ENCODE data around the gene TMEM229B.
"Not testable (repeated sequence)": the region's sequence is repeated elsewhere in the genome, so short reads cannot be mapped to it uniquely, and the experiment has no call there.

The TMEM229B gene

DNA sequence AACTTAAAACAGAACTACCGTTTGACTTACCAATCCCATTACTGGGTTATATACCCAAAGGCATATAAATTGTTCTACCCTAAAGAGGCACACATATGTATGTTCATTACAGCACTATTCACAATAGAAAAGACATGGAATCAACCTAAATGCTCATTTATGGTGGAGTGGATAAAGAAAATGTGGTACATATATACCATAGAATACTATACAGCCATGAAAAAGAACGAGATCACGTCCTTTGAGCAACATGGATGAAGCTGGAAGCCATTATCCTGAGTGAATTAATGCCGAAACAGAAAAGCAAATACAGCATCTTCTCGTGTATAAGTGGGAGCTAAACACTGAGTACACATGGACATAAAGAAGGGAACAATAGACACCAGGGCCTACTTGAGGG lies 31.8 kb downstream of the TMEM229B start:
- no peak for DNase-seq (ENCODE audit: low spot score)

DNA sequence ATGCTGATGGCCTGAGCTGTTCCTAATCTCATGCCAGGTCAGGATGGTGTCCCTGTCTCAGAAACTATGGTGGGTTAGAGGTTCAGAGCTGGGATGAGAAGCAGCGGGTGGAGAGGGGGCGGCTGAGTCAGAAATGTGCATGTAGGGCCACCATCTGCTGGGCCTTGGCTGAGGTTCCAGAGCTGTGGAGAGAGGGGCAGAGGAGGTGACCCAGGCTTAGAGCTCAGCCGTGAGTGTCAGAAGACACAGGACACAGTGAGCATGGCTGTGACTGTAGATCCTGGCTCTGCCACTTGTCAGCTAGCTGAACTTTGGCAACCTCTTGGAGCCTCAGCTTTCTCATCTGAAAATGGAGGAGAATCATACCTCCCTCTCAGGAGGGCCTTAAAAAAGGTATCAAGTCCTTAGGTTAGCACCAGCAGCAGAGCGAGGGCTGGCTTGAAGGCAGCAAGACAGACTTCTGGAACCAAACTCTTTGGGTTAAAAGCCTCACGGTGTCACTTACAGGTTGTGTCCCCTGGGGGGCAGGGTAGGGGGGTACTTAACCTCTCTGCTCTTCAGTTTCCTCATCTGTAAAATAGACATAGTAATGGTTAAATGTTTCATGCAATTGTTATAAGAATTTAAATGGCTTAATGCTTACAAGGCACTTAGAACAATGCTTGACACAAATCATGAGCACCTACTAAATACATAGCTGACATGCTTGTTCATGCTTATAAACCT lies 34.8 kb downstream of the TMEM229B start:
- no peak for DNase-seq (ENCODE audit: low spot score)

DNA sequence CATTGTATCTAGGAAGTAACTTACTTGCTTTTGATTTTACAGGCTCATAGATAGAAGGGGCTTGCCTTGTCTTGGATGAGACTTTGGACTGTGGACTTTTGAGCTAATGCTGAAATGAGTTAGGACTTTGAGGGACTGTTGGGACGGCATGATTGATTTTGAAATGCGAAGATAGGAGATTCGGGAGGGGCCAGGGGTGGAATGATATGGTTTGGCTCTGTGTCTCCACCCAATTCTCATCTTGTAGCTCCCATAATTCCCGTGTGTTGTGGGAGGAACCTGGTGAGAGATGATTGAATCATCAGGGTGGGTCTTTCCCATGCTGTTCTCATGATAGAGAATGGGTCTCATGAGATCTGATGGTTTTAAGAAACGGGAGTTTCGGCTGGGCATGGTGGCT lies 36.9 kb downstream of the TMEM229B start:
- DNase-seq (ENCODE audit: low spot score): not testable (repeated sequence)

DNA sequence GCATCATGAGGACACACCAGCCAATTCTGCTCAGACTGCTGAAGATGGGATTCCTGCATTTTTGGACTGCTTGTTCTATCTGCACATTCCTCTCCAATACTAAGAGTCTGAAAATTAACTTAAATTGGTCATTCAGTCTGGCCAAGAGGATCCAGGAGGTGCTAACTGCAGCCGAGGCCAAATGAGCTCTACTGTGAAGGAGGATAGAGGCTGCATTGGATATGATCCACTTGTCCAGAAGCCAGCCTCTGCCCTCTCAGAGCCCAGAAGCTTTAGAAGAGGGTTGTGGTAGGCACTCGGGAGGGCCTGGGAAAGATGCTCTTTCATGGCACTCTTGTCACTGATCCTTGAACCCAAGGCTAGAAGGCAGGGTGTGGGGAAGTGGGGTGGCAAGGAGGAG lies 39.4 kb downstream of the TMEM229B start:
- DNase-seq (ENCODE audit: low spot score): no peak

DNA sequence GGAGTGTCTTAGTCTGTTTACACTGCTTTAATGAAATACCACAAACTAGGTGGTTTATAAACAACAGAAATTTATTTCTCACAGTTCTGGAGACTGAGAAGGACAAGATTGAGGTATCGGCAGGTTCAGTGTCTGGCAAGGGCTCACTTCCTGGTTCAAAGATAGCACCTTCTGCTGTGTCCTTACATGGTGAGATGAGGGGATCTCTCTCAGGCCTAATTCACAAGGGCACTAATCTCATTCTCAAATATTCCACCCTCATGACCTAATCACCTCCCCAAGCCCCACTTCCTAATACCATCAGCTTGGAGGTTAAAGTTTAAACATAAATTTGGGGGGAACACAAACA lies 41.5 kb downstream of the TMEM229B start:
- no peak for DNase-seq (ENCODE audit: low spot score)

DNA sequence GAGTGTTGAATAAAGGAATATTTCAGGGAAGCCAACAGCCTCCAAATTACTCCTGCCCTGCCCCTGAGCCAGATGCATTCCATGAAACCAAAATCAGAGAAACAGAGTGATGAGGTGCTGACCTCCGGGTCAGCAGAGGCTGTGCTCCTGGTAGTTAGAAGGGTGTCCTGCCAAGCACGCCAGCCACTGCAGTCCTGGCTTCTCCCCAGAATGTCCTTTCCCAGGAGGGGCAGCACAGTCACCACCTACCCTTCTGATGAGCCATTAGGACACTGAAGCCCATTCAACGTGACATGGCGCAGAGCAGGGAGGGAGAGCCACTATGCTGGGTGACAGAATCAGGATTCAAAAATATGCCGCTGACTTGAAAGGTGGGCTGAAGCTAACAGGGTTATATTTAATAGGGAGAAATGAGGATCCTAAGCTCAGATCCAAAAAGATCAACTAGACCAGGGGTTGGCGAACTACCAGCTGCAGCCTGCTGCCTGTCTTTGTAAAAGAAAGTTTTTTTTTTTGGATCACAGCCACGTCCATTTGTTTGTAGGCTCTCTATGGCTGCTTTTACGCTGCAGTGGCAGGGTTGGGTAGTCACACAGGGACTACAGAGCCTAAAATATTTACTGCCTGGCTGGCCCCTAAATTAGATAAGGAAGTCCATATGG lies 42.0 kb downstream of the TMEM229B start:
- DNase-seq (ENCODE audit: low spot score): no peak

DNA sequence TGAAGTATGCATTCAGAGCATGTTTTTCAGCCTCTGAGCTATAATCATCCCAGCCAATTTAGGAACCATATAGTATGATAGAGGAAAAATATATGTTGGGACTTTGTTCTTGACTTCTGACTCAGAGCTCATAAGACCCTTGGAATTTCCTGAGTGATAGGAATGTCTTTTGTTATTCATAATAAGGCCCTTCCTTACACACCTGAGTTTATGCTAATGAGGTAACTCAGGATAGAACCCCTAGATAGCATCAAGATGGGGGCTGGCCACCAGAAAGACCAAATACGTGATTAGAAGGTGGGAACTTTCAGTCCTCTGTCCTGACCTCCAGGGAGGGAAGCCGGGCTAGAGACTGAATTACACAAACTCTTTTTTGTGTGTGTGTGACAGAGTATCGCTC lies 44.1 kb downstream of the TMEM229B start:
- no peak for DNase-seq (ENCODE audit: low spot score)

DNA sequence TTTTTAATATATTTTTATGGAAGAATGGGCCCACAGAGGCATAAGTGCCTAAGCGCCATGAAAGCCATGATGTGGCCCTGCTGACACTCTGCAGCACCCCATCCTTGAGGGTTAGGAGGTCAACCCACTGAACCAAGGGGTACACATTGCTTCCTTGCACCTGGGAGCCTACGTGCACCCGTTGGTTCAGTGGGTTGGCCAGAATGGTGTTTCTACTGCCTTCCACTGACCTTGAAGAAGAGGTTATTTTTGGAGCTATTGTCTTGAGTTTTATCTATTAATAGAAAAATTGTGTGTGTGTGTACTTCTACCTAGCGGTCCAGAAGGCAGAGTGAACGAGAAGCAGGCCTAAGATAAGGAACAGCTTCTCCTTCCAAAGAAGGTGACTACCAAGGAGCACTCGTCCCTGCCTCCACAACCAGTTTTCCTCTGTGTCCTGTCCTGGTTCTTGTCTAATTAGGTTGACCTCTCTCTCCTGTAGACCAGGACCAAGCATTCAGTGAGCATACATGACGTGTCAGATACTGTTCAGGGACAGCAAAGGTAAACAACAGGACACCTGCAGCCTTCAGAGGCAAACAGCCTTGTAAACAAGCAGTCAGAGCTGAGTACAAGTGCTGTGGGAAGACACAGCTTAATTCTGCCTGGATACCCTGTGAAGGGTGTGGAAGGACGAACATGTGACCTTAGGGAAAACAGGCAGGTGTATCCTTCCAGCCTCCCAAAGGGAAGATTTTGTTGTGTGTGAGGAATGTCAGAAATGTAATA lies 46.2 kb downstream of the TMEM229B start:
- no peak for DNase-seq (ENCODE audit: low spot score)

DNA sequence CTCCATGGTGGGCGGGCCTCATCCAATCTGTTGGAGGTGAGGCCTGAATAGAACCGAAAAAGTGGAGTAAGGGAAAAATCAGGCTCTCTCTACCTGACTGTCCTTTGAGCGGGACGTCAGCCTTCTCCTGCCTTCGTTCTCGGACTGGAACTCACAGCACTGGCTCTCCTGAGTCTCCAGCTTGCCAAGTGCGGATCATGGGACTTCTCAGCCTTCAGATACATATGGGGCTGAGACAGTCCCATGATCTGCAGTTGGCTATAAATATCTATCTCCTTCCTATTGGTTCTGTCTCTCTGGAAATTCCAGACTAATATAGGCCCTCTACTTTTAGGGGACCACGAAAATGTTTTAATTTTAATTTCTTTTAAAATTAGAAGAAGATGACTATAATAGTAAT lies 46.8 kb downstream of the TMEM229B start:
- DNase-seq (ENCODE audit: low spot score): no peak

DNA sequence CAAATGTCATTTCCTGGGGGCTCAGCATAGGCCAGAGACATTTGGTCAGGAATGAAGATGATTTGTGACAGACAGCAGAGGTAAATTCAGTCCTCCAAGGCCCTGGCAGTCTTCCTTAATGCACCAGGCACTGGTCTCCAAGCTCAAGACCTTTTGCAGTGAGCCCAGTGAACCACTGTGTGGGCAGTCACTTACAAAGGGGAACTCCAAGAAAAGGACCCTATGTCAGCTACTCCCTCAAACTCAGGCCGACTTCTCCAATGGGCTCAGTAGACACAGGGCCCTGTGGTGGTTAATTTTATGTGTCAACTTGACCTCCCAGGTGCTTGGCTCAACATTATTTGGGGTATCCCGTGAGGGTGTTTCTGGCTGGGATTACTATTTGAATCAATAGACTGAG lies 47.3 kb downstream of the TMEM229B start:
- DNase-seq (ENCODE audit: low spot score): no peak

DNA sequence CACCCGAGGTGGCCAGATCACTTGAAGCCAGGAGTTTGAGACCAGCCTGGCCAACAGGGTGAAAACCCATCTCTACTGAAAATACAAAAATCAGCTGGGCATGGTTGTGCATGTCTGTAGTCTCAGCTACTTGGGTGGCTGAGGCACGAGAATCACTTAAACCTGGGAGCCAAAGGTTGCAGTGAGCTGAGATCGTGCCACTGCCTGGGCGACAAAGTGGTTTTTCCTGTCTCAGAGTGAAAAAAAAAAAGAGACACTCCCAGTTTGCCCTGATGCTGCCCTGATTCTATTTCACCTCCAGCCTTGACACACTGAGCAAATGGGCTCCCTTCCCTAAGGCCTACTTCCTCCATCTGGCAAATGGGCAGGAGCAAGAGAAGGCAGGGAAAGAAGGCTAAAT lies 48.0 kb downstream of the TMEM229B start:
- no peak for DNase-seq (ENCODE audit: low spot score)

DNA sequence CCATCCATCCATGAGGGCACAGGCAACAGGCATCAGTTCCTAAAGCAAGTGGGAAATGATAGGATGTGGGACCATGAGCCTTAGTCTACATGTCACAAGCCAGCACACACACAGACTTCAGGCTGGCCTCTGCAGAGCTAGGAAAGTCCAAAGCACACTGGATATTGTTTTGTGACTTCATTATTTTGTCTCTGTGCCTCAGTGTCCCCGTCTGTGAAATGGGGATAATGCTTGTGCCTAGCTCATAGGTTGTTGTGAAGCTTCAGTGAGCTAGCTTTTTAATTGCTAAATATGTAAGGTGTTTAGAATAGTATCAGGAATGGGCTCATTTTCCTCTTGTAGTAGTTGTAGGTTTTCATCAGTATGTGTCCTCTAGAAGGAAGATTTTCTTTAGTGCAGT lies 49.6 kb downstream of the TMEM229B start:
- no peak for DNase-seq (ENCODE audit: low spot score)

DNA sequence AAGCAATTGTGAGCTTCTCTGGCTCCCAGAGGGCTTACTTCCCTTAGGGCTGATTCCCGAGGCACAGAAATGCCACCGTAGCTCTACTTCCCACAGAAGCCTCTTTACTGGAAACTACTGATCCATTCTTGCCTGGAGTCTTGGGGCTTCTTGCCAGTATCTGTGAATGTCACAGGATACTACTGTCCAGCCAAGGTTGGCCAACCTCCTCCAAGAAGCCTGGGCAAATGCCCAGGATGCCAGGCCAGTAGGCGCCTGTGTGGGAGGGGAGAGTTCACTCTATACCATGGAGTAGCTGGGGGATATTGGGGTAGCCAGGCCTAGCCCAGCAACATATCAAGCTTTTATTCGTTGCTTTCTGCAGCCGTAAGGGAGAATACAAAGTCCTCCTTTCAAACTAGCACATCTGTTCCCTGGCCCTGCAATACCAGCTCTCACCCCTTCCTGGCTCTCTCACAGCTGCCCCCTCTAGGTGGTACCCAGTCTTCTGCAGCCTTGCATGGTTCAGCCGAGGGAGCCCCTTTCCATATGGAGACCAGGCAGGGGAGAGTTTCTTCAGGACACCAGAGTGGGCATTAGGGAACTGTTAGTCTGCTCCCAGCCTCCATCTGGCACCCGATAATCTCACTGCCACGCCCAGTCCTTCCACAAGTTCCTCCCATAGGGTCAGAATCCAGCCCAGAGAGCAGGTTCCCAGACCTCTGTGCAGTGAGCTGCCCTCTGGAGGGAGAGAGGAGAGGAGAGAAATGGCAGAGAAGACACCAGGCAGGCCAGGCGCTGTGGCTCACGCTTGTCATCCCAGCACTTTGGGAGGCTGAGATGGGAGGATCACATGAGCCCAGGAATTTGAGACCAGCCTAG lies 52.3 kb downstream of the TMEM229B start:
- DNase-seq (ENCODE audit: low spot score): no peak

DNA sequence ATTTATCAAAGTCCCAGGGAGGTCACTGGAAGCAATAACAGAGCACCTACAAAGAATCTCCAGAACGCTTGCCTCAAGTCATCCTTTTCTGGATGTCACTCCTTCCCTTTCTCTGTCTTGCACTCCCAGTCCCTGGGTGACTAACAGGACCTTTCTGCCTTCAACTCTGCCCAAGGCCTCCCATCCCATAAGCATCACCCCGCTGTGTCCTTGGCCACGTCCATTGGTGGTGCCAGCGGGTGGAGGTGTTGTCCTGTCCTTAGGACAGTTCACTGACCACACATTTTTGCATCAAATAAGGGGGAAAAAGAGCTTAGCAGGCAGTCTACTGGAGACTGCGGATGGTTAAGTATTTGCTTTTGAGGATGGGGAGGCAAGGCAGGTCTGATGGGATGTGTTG lies 52.9 kb downstream of the TMEM229B start:
- no peak for DNase-seq (ENCODE audit: low spot score)

DNA sequence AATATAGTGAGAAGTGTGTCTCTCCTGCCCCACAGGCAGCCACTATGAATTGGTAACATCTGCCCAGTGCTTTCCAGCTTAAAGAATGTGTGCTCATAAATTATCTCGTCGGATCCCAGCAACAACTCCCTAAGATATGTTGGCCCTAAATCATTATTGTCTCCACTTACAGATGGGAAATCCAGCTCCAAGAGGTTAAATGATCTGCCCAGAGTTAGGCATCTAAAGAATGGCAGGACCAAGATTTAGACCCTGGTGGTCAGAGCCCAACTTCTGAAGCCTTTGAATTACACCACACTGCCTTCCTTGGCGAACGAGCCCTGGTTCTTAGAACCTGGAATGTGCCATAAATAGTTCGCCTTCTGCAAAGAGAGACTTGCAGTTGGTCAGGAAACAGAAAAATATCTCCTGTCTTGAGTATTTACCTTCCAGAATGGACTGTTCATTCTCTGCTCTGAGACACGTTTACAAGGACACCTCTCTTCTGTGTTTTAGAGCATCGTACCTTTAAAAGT lies 56.4 kb downstream of the TMEM229B start:
- no peak for DNase-seq (ENCODE audit: low spot score)

DNA sequence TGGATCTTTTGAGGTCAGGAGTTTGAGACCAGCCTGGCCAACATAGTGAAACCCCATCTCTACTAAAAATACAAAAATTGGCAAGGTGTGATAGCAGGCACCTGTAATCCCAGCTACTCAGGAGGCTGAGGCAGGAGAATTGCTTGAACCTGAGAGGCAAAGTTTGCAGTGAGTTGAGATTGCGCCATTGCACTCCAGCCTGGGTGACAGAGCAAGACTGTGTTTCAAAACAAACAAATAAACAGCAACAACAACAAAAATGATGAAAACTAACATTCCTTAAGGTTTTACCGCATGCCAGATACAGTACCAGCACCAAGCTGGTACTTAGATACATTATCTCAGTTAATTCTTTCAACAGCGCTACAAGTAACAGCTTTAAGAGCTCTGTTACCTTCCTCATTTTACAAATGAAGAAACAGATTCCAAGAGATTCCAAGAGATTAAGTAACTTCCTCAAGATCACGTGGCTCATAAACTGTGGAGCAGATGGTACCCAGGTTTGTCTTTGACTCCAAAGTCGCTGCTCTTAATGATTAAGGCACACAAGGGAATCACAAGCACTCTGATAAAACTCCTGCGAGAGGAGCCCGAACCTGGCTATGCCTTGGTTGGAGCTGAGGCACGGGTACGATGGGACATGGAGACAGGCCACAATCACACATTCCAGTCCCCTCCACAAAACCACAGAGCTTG lies 58.9 kb downstream of the TMEM229B start:
- DNase-seq (ENCODE audit: low spot score): no peak

DNA sequence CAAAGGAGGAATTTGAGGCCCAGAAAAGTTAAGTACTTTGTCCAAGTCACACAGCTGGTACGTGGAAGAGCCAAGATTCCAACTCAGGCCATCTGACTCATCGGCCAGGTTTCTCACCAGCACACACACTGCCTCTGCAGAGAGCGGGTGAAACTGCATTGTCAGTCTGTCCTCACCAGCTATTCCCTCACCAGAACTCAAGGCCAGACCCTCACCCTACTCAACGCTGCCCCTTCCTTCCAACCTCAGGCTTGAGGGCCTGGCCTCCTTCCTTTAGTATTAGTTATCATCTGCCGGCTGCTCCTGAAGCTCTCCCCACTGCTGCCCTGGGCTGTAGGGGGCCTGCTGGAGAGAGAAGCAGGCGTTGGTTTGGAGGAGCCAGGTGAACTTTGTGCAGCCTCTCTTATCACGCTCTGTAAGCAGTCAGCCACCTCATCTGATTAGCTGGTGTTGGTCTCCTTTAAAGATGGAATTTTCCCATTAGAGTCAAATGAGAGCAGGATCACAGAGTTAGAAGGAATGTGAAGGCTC lies 60.0 kb downstream of the TMEM229B start:
- no peak for DNase-seq (ENCODE audit: low spot score)

DNA sequence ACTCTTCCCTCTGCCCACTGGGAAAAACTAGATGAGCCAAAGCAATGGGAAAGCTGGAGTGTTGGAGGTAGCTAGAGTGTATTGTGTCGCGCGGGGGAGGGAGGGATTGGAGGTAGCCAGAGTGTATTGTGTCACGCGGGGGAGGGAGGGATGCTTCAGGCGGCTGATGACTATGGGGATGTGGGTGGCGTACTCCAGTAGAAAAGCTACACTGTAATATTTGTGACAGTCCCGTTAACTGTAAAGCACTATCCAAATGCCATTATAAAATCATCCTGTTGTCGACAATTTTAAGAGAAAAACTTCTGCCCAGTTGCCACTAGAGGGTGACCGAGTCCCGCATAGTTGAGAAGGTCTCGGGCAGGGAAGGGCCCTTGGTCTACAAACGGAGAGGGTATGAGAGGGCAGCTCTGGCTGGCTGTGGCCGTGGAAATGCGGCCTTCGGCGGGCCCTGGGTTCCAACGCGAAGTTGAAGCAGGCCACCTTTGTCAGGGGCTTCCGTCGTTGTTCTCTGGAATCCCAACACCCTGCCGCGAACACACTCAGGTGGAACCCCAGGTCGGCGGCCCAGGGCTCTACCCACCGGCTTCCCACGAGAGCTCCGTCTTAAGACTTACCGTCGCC lies 61.4 kb downstream of the TMEM229B start:
- peak; percentile 72 for DNase-seq (ENCODE audit: low spot score)

DNA sequence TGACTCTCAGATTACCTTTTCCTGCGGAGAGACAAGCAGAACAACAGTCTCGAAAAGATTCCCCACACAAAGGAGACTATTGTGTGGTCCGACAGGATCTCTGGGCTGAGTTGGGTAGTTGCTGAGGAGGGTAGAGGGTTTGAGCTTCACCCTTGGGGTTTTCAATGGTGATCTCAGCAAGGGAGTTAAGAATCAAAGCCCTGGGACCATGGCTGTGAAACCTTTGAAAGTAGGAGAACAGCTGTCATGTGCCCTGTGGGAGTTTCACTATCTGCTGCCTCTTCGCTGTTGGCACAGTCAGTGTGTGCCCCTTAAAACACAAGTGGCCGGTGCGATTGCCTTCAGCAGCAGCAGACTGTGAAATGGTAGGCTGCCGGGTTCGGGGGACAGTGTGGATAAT lies 62.4 kb downstream of the TMEM229B start:
- DNase-seq (ENCODE audit: low spot score): no peak

DNA sequence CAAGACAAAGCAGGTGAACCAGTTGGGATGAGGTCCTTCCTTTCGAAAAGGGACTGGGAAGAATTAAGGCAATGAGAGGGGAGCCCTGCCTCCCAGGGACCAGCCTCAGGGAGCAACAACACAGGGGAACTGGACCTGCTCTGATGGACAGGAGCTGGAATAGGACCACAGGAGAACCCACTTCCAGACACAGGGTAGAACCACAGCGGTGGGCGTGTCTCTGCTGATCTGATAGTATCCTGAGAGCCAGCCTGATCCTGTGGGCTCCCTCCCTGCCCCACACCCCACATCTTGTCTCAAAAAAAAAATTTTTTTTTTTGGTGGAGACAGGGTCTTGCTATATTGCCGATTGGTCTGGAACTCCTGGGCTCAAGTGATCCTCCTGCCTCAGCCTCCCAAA lies 62.9 kb downstream of the TMEM229B start:
- no peak for DNase-seq (ENCODE audit: low spot score)

DNA sequence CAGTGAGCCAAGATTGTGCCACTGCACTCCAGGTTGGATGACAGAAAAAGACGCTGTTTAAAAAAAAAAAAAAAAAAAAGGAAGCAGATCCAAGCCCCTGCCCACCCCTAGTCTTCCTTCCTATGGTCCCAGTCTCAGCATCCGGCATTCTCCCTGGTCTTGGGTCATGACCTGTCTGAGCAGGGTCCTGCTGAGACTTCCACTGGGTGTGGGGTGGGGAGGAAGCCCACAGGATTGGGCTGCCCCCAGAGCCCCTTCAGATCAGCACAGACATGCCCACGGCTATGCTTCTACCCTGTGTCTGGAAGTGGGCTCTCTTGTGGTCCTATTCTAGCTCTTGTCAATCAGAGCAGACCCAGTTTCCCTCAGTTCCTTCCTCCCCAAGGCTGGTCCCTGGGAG lies 64.0 kb downstream of the TMEM229B start:
- no peak for DNase-seq (ENCODE audit: low spot score)
